SK-MEL-5 (cell line): ENCODE measurements around the gene CYB561A3. TPM values are rescaled to one million over a fixed set of nuclear protein-coding genes. Genes with fewer than 3 reads are reported as not detected.

Source experiments
- DNase-seq: peaks from one replicate; pipeline ENCODE4 v3.0.0-alpha.2; 2016; ENCODE audit warnings: low read depth, low spot score
- in situ Hi-C: cut with HindIII; loops from 2 replicates; pipeline ENCODE4 v1.10.0; 2016; ENCODE audit warnings: low sequenced_read_pairs, high pct_unique_total_duplicates, low pct_unique_long_range_greater_than_20kb
- total RNA-seq: library from RNA; depleted of rRNA; stranded (reverse); fragments of >200 nt; shearing (Covaris generic); gene quantifications from 2 replicates; pipeline ENCODE4 v1.2.3, GENCODE V29; 2014

Gene CYB561A3
- total RNA-seq, 1 experiment from 2014 or later: 15.1 TPM

GRCh38 chr11:61372659-61373420 lies 11.2 kb upstream of the CYB561A3 start:
- DNase-seq: no peak

GRCh38 chr11:61370349-61371005 lies 8.8 kb upstream of the CYB561A3 start:
- in situ Hi-C loops: no loop called here

More at GRCh38 chr11:61372659-61373420, 11.2 kb upstream of the CYB561A3 start:
- in situ Hi-C loops: no loop called here

GRCh38 chr11:61369372-61370348 lies 8.0 kb upstream of the CYB561A3 start:
- in situ Hi-C loops: no loop called here
- DNase-seq: peak; percentile 32

More at GRCh38 chr11:61370349-61371005, 8.8 kb upstream of the CYB561A3 start:
- no peak for DNase-seq

- in situ Hi-C loops: no loop called here
- no peak for DNase-seq
Observed at GRCh38 chr11:61368646-61369045, 7.0 kb upstream of the CYB561A3 start.

GRCh38 chr11:61367406-61367805 lies 5.7 kb upstream of the CYB561A3 start:
- in situ Hi-C loops: no loop called here

GRCh38 chr11:61364012-61364675 lies 2.5 kb upstream of the CYB561A3 start:
- in situ Hi-C loops: no loop called here
- no peak for DNase-seq

More at GRCh38 chr11:61367406-61367805, 5.7 kb upstream of the CYB561A3 start:
- DNase-seq: no peak

- in situ Hi-C loops: no loop called here
- DNase-seq: peak; percentile 44
Observed at GRCh38 chr11:61362542-61362875, 827 bp upstream of the CYB561A3 start.

GRCh38 chr11:61361237-61361740 lies 393 bp downstream of the CYB561A3 start:
- no peak for DNase-seq
- in situ Hi-C loops: no loop called here

GRCh38 chr11:61359516-61359915 lies 2.2 kb downstream of the CYB561A3 start:
- in situ Hi-C loops: no loop called here
- no peak for DNase-seq

GRCh38 chr11:61358566-61358965 lies 3.1 kb downstream of the CYB561A3 start:
- in situ Hi-C loops: no loop called here
- no peak for DNase-seq

GRCh38 chr11:61357894-61358239 lies 3.8 kb downstream of the CYB561A3 start:
- no peak for DNase-seq
- in situ Hi-C loops: no loop called here

- DNase-seq: no peak
- in situ Hi-C loops: no loop called here
Observed at GRCh38 chr11:61357233-61357893, 4.3 kb downstream of the CYB561A3 start.

- no peak for DNase-seq
- in situ Hi-C loops: no loop called here
Observed at GRCh38 chr11:61356706-61357105, 5.0 kb downstream of the CYB561A3 start.

GRCh38 chr11:61354208-61354607 lies 7.5 kb downstream of the CYB561A3 start:
- DNase-seq: no peak
- in situ Hi-C loops: no loop called here

- in situ Hi-C loops: no loop called here
- no peak for DNase-seq
Observed at GRCh38 chr11:61353131-61354067, 8.3 kb downstream of the CYB561A3 start.

GRCh38 chr11:61352038-61352437 lies 9.6 kb downstream of the CYB561A3 start:
- in situ Hi-C loops: no loop called here
- no peak for DNase-seq
